OCI-LY3 (cell line): ENCODE data around the gene FXYD7.

ENCODE experiments used
- H2AFZ ChIP-seq: fragments of 200-600, 300-600 bp; shearing (Covaris generic); 2 replicates; pipeline ENCODE4 v1.6.0; 2014; ENCODE audit warnings: antibody characterized with exemption, low read depth, low read length
- H3K27ac ChIP-seq: fragments of 200-600, 300-600 bp; sonication (generic); 2 replicates; pipeline ENCODE4 v1.5.1; 2014; ENCODE audit warnings: mild to moderate bottlenecking, low read length, moderate library complexity, mixed read lengths
- H3K27me3 ChIP-seq: fragments of 200-600, 300-600 bp; sonication (generic); 2 replicates; pipeline ENCODE4 v1.6.1; 2014; ENCODE audit warnings: low read depth, low read length, mixed read lengths
- H3K36me3 ChIP-seq: fragments of 200-600, 300-600 bp; sonication (generic); replicated peaks from 2 replicates; pipeline ENCODE3; 2014; ENCODE audit warnings: low read depth, low read length, mixed read lengths
- H3K4me1 ChIP-seq: fragments of 300-600, 200-600 bp; sonication (generic); 2 replicates; pipeline ENCODE4 v1.6.1; 2014; ENCODE audit warnings: low read length, mixed read lengths
- H3K4me2 ChIP-seq: fragments of 200-600, 300-600 bp; sonication (generic); 2 replicates; pipeline ENCODE4 v1.6.1; 2014; ENCODE audit warnings: low read length, mixed read lengths
- H3K4me3 ChIP-seq: fragments of 300-600, 200-600 bp; sonication (generic); 2 replicates; pipeline ENCODE4 v1.5.1; 2014; ENCODE audit warnings: antibody characterized with exemption, mild to moderate bottlenecking, low read length, moderate library complexity
- H3K79me2 ChIP-seq: fragments of 300-600, 200-600 bp; shearing (Covaris generic); 2 replicates; pipeline ENCODE4 v1.6.1; 2014; ENCODE audit warnings: mild to moderate bottlenecking, low read length, mixed read lengths
- H3K9ac ChIP-seq: fragments of 300-600, 200-600 bp; shearing (Covaris generic); 2 replicates; pipeline ENCODE4 v1.6.0; 2014; ENCODE audit warnings: mild to moderate bottlenecking, low read length, moderate library complexity
- H3K9me3 ChIP-seq: fragments of 200-600, 300-600 bp; shearing (Covaris generic); 2 replicates; pipeline ENCODE4 v1.6.1; 2014; ENCODE audit warnings: low read length, mixed read lengths; ENCODE audit not compliant: insufficient read depth
- H4K20me1 ChIP-seq: fragments of 200-600, 300-600 bp; sonication (generic); 2 replicates; pipeline ENCODE4 v1.6.1; 2016; ENCODE audit warnings: low read length, mixed read lengths; ENCODE audit not compliant: insufficient read depth
- EZH2phosphoT487 ChIP-seq: fragments of 200-600 bp; shearing (Covaris generic); IDR thresholded peaks from 2 replicates; pipeline ENCODE4 v1.6.1; 2018; ENCODE audit warnings: antibody characterized with exemption, mixed run types, low read depth
- TF ChIP-seq, protein P1 (sequence below): fragments of 200-600, 300-600 bp; sonication (generic); IDR thresholded peaks from 2 replicates; pipeline ENCODE4 v1.5.1; 2014; ENCODE audit warnings: antibody characterized with exemption, low read length, low read depth

FXYD7 gene

DNA sequence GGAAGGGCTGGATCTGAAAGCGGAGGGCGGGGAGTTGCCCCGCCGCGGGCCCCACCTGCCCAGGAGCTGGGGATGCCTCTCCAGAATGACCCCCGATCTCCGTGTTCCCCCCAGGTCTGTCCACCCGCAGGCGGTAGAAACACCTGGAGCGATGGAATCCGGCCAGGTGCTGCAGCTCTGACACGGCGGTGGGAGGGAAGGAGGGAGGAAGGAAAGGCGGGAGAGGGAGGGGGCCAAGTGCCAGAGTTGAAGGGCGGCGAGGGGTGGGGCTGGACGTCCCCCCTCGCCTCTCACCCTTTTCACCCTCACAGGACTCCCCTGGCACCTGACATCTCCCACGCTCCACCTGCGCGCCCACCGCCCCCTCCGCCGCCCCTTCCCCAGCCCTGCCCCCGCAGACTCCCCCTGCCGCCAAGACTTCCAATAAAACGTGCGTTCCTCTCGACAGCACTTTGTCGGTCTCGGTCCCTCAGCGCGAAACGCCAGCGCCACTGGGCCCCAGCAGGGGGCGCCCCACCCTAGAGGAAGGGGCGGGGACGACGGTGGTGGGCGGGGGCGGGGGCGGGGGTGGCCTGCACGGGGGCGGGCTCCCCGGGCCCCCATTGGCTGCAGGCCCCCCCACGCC lies 337 bp upstream of the FXYD7 start:
- Histone ChIP-seq H2AFZ (no peak overlapping the region), H3K27ac (no peak overlapping the region), H3K9me3 (no peaks in the 10 kb centered on the region), H3K4me3 (peak overlapping the region; percentile 79; the same call in 1 of the 2 replicates), H3K4me2 (peak overlapping the region; percentile 99), H3K27me3 (peaks cover 24% of the 10 kb centered on the region), H3K9ac (no peak overlapping the region; the same call in 1 of the 2 replicates), H3K36me3 (no peaks in the 10 kb centered on the region), H3K79me2 (no peaks in the 10 kb centered on the region), H4K20me1 (no peaks in the 10 kb centered on the region), H3K4me1 (peaks cover 15% of the 10 kb centered on the region)
- no peak for TF ChIP-seq EZH2phosphoT487
- TF ChIP-seq, protein P1, sequence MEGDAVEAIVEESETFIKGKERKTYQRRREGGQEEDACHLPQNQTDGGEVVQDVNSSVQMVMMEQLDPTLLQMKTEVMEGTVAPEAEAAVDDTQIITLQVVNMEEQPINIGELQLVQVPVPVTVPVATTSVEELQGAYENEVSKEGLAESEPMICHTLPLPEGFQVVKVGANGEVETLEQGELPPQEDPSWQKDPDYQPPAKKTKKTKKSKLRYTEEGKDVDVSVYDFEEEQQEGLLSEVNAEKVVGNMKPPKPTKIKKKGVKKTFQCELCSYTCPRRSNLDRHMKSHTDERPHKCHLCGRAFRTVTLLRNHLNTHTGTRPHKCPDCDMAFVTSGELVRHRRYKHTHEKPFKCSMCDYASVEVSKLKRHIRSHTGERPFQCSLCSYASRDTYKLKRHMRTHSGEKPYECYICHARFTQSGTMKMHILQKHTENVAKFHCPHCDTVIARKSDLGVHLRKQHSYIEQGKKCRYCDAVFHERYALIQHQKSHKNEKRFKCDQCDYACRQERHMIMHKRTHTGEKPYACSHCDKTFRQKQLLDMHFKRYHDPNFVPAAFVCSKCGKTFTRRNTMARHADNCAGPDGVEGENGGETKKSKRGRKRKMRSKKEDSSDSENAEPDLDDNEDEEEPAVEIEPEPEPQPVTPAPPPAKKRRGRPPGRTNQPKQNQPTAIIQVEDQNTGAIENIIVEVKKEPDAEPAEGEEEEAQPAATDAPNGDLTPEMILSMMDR = peak; percentile 39

DNA sequence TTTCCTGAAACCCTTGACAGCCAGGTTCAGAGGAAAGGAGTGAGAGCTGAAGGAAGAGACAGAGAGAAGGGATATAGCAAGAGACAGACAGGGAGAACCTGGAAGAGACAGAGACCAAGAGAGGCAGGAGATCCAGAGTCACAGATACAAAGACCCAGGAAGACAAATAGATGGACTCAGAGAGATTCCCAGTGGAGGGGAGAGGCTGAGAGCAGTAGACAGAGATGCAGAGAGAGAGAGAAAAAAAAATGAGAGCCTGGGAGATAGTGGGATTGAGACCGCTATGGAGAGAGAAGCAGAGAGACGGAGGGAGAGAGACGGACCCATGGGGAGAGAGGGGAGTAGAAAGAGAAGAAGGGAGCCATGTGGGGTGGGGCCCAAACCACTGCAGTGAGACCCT lies 763 bp downstream of the FXYD7 start:
- no peak overlapping the region for H2AFZ ChIP-seq
- no peak for TF ChIP-seq EZH2phosphoT487
- TF ChIP-seq, protein P1 = no peak
- H3K9ac ChIP-seq = no peak overlapping the region
- no peaks in the 10 kb centered on the region for H4K20me1 ChIP-seq
- no peaks in the 10 kb centered on the region for H3K9me3 ChIP-seq
- H3K36me3 ChIP-seq = no peaks in the 10 kb centered on the region
- peaks cover 15% of the 10 kb centered on the region for H3K4me1 ChIP-seq
- no peaks in the 10 kb centered on the region for H3K79me2 ChIP-seq
- H3K27ac ChIP-seq = no peak overlapping the region
- peaks cover 21% of the 10 kb centered on the region for H3K27me3 ChIP-seq
- no peak overlapping the region for H3K4me3 ChIP-seq
- no peak overlapping the region for H3K4me2 ChIP-seq

DNA sequence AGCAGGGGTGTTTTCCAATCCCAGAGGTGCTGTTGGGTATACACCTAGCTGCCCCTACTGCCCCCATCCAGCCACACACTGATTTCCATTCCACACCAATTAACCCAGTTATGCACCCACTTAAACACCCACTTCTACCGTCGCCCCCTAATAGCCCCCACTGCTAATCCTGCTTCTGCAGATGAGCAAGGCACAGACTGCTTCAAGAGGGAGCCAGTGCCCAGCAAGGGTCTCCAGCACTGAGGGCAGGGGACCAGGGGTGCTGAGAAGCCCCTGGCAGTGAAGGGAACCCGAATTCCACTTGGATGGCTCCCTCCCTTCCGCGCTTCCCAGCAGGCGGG lies 1.2 kb downstream of the FXYD7 start:
- peaks cover 21% of the 10 kb centered on the region for H3K27me3 ChIP-seq
- peaks cover 15% of the 10 kb centered on the region for H3K4me1 ChIP-seq
- H3K9ac ChIP-seq = no peak overlapping the region
- no peak overlapping the region for H3K27ac ChIP-seq
- no peak overlapping the region for H2AFZ ChIP-seq
- H4K20me1 ChIP-seq = no peaks in the 10 kb centered on the region
- H3K4me2 ChIP-seq = no peak overlapping the region
- H3K79me2 ChIP-seq = no peaks in the 10 kb centered on the region
- no peaks in the 10 kb centered on the region for H3K36me3 ChIP-seq
- no peak overlapping the region for H3K4me3 ChIP-seq
- TF ChIP-seq, protein P1 = no peak
- no peak for TF ChIP-seq EZH2phosphoT487
- no peaks in the 10 kb centered on the region for H3K9me3 ChIP-seq

DNA sequence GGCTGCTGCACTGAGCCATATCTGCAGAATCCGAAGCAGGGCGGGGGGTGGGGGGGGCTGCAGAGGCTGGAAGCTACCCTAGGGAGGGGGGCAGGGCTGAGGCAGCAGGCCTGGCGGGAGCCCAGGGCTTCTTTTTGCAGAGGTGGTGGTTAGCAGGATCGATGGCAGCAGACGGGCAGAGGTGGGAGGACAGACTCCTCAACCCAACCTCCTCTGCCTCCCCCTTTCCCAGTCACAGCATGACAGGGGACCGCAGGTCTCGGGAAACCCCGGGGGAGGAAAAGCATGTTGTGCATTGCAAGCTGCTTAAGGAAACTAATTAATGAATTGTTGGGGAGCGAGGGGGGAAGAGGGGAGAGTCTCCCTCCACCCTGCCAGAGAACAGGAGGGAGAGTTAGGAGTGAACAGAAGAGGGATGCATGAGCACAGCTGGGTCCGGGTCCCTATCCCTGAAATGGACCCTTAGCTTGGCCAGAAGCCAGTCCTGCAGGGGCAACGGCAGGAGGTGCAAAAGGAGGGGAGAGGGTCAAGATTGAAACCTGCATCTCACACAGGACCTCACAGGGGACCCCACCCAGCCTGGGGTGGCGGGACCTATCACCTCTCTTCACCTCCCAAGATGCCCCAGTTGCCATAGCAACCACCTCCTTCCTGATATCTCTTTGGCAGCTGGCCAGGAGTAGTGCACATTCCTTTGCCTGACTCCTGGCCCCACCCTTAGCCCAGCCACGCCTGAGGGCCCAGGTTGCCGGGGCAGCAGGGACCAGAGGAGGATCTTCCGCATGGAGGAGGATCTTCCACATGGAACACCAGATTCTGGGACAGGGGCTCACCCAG lies 1.8 kb downstream of the FXYD7 start:
- TF ChIP-seq EZH2phosphoT487 = no peak
- TF ChIP-seq, protein P1 = no peak
- Histone ChIP-seq H3K27ac (no peak overlapping the region), H3K27me3 (peaks cover 21% of the 10 kb centered on the region), H4K20me1 (no peaks in the 10 kb centered on the region), H3K4me2 (no peak overlapping the region), H3K9ac (no peak overlapping the region), H3K36me3 (no peaks in the 10 kb centered on the region), H3K9me3 (no peaks in the 10 kb centered on the region), H3K79me2 (no peaks in the 10 kb centered on the region), H2AFZ (no peak overlapping the region), H3K4me3 (no peak overlapping the region), H3K4me1 (peaks cover 15% of the 10 kb centered on the region)
